Right atrium auricular region (tissue), 2 donors: Measurements from ENCODE around the gene PCSK5. TPM values are rescaled to one million over a fixed set of nuclear protein-coding genes. Genes with fewer than 3 reads are reported as not detected.

ENCODE experiments used
- DNase-seq: peaks from one replicate; pipeline ENCODE4 v3.0.0-alpha.2; 2019; ENCODE audit warnings: low spot score
- H3K27ac ChIP-seq, 2 donors: fragments of 200-600 bp; sonication (generic); 1 replicate in 1 of 2; 2 replicates in 1 of 2; pipeline ENCODE4 v1.5.1; 2016 to 2019
- H3K27me3 ChIP-seq, 2 donors: fragments of 200-600 bp; sonication (generic); one replicate each; pipeline versions ENCODE4 v1.5.1 to v1.6.0; 2017 to 2019
- H3K36me3 ChIP-seq: fragments of 200-600 bp; sonication (generic); one replicate; pipeline ENCODE4 v1.5.1; 2016
- H3K4me1 ChIP-seq, 2 donors: fragments of 200-600 bp; sonication (generic); one replicate each; pipeline versions ENCODE4 v1.5.1 to v1.6.0; 2017 to 2019
- H3K4me3 ChIP-seq, 2 donors: fragments of 200-600 bp; sonication (generic); 1 replicate in 1 of 2; 2 replicates in 1 of 2; pipeline ENCODE4 v1.5.1; 2017 to 2019; ENCODE audit warnings: mild to moderate bottlenecking in 1 of 2, moderate library complexity in 1 of 2
- H3K9me3 ChIP-seq, 2 donors: fragments of 200-600 bp; sonication (generic); one replicate each; pipeline ENCODE4 v1.5.1; 2019
- total RNA-seq, 2 donors: library from RNA; depleted of rRNA; stranded (reverse); fragments of >200 nt; gene quantifications; one replicate each; pipeline ENCODE4 v1.1.0, GENCODE V29; 2016
- TF ChIP-seq, protein P1 (sequence below), 2 donors: fragments of 200-600 bp; sonication (generic); IDR thresholded peaks; one replicate each; pipeline ENCODE4 v1.5.1; 2019; ENCODE audit warnings: antibody characterized with exemption in 2 of 2

PCSK5 gene
- total RNA-seq, 2 donors from 2014 or later, result 5.3 to 6.5 TPM

DNA sequence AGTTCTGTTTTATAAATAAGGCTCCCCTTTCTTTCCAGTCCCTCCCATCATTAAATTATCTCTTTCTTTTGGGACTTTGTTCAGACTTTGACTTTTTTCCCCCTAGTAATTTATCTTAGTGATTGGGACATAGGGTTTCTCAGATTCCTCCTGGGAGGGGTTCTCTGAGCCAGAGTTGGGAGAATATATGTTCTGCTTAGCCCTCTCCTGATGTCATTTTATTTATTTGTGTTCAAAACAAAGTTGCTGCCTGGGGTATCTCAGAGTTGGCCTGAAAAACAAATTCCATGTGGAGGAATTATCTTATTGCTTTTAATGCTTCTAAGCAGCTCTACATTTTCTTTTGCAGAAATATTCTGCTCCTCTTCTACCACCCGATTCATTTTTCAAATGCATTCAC lies 211.0 kb downstream of the PCSK5 start:
- Histone ChIP-seq H3K27me3 (no peaks in the 10 kb centered on the region), H3K36me3 (no peaks in the 10 kb centered on the region), H3K9me3 (no peaks in the 10 kb centered on the region), H3K4me3 (no peak overlapping the region), H3K27ac (no peak overlapping the region), H3K4me1 (no peaks in the 10 kb centered on the region)
- DNase-seq, result no peak
- TF ChIP-seq, protein P1, sequence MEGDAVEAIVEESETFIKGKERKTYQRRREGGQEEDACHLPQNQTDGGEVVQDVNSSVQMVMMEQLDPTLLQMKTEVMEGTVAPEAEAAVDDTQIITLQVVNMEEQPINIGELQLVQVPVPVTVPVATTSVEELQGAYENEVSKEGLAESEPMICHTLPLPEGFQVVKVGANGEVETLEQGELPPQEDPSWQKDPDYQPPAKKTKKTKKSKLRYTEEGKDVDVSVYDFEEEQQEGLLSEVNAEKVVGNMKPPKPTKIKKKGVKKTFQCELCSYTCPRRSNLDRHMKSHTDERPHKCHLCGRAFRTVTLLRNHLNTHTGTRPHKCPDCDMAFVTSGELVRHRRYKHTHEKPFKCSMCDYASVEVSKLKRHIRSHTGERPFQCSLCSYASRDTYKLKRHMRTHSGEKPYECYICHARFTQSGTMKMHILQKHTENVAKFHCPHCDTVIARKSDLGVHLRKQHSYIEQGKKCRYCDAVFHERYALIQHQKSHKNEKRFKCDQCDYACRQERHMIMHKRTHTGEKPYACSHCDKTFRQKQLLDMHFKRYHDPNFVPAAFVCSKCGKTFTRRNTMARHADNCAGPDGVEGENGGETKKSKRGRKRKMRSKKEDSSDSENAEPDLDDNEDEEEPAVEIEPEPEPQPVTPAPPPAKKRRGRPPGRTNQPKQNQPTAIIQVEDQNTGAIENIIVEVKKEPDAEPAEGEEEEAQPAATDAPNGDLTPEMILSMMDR (IDR thresholded peaks at IDR 0.05), result no peak

DNA sequence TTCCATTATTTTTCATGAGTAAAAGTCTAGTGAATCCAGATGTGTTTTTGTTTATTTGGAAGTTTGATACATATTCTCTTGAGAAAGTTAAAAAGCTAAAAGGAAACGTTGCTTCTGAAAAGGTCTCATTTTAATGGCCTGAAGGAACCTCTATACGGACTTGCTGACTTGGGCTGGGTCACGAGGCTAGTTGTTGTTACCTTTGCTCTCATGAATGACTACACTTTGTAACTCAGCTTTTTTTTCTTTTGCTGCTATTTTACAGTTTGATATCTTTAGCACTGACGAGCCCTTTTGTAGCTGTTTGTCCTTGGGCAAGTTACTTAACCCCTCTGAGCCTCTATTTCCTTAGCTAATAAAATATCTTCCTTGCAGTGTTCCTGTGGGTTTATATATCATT lies 211.5 kb downstream of the PCSK5 start:
- no peaks in the 10 kb centered on the region for H3K27me3 ChIP-seq
- DNase-seq, result no peak
- TF ChIP-seq, protein P1 (IDR thresholded peaks at IDR 0.05), result no peak
- no peaks in the 10 kb centered on the region for H3K4me1 ChIP-seq
- no peaks in the 10 kb centered on the region for H3K9me3 ChIP-seq
- H3K36me3 ChIP-seq, result no peaks in the 10 kb centered on the region
- H3K27ac ChIP-seq, result no peak overlapping the region
- no peak overlapping the region for H3K4me3 ChIP-seq

- Histone ChIP-seq H3K4me3 (no peak overlapping the region), H3K27me3 (no peaks in the 10 kb centered on the region), H3K36me3 (no peaks in the 10 kb centered on the region), H3K27ac (no peak overlapping the region), H3K4me1 (no peaks in the 10 kb centered on the region), H3K9me3 (no peaks in the 10 kb centered on the region)
- TF ChIP-seq, protein P1 (IDR thresholded peaks at IDR 0.05), result no peak
- no peak for DNase-seq
Measured at GRCh38 chr9:76103531-76104315, 213.2 kb downstream of the PCSK5 start.

- DNase-seq, result peak; percentile 68
- no peaks in the 10 kb centered on the region for H3K4me1 ChIP-seq
- H3K27ac ChIP-seq, result peak overlapping the region in 1 of 2 donors; percentile 36
- H3K9me3 ChIP-seq, result no peaks in the 10 kb centered on the region
- TF ChIP-seq, protein P1 (IDR thresholded peaks at IDR 0.05), result no peak
- no peak overlapping the region for H3K4me3 ChIP-seq
- H3K36me3 ChIP-seq, result no peaks in the 10 kb centered on the region
- no peaks in the 10 kb centered on the region for H3K27me3 ChIP-seq
Measured at GRCh38 chr9:76107482-76107881, 217.0 kb downstream of the PCSK5 start.

GRCh38 chr9:76109953-76110352 lies 219.5 kb downstream of the PCSK5 start:
- H3K4me1 ChIP-seq, result no peaks in the 10 kb centered on the region
- no peaks in the 10 kb centered on the region for H3K27me3 ChIP-seq
- no peaks in the 10 kb centered on the region for H3K9me3 ChIP-seq
- no peak overlapping the region for H3K4me3 ChIP-seq
- no peak overlapping the region for H3K27ac ChIP-seq
- TF ChIP-seq, protein P1 (IDR thresholded peaks at IDR 0.05), result no peak
- DNase-seq, result no peak
- H3K36me3 ChIP-seq, result no peaks in the 10 kb centered on the region

- Histone ChIP-seq H3K9me3 (no peaks in the 10 kb centered on the region), H3K4me3 (no peak overlapping the region), H3K4me1 (peaks cover 0 to 5% of the 10 kb centered on the region in 2 donors), H3K27me3 (no peaks in the 10 kb centered on the region), H3K36me3 (no peaks in the 10 kb centered on the region), H3K27ac (no peak overlapping the region)
- no peak for DNase-seq
- TF ChIP-seq, protein P1 (IDR thresholded peaks at IDR 0.05), result no peak
Measured at GRCh38 chr9:76112151-76112550, 221.7 kb downstream of the PCSK5 start.
